NT2/D1 (cell line): ENCODE measurements around the gene KLHDC10.

Source experiments
- YY1 ChIP-seq: IDR thresholded peaks from 2 replicates; pipeline ENCODE4 v1.6.1; 2011; ENCODE audit not compliant: insufficient read length, insufficient read depth
- ZNF274 ChIP-seq: IDR thresholded peaks from 2 replicates; pipeline ENCODE4 v1.6.1; 2011; ENCODE audit warnings: mild to moderate bottlenecking, low read depth, low read length

DNA sequence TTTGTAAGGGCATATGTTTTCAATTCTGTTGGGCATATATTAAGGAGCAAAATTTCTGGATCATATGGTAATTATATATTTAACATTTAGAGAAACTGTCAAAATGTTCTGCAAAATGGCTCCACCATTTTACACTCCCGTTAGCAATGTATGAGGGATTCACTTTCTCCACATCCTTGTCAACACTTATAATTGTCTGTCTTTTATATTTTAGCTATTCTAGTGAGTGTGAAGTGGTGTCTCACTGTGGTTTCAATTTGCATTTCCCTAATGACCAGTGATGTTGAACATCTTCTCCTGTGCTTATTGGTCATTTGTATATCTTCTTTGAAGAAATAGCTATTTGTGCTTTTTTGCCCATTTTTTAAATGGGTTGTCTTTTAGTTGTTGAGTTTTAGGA lies 8.1 kb upstream of the KLHDC10 start:
- TF ChIP-seq YY1 (no peak), ZNF274 (no peak)
